GM11168 (cell line): Measurements from ENCODE around the gene IL7R.

ENCODE experiments used
- in situ Hi-C: fragments of 300-500 bp; cut with MboI; formaldehyde crosslinking; loops from one replicate; pipeline ENCODE4 v1.12.0; 2022; ENCODE audit warnings: low sequenced_read_pairs; ENCODE audit not compliant: unreplicated experiment

The IL7R gene, protein sequence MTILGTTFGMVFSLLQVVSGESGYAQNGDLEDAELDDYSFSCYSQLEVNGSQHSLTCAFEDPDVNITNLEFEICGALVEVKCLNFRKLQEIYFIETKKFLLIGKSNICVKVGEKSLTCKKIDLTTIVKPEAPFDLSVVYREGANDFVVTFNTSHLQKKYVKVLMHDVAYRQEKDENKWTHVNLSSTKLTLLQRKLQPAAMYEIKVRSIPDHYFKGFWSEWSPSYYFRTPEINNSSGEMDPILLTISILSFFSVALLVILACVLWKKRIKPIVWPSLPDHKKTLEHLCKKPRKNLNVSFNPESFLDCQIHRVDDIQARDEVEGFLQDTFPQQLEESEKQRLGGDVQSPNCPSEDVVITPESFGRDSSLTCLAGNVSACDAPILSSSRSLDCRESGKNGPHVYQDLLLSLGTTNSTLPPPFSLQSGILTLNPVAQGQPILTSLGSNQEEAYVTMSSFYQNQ

DNA sequence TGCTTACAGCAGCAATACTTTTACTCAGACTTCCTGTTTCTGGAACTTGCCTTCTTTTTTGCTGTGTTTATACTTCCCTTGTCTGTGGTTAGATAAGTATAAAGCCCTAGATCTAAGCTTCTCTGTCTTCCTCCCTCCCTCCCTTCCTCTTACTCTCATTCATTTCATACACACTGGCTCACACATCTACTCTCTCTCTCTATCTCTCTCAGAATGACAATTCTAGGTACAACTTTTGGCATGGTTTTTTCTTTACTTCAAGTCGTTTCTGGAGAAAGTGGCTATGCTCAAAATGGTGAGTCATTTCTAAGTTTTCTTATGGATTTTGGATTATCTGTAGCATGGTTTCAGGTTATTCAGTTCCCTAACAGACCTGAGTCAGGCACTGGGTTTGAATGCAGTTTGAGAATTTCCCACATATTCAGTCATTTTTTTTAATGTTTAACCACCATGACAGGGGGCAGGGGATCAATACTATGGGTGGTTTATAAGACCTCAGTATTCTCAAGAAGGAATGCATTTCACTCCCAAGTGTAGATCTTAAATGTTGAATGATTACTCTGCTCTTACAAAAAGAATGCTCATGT is at the start of gene IL7R:
IL7R (plus strand) TSS at position 127 of the 587 bp plus-strand sequence; CDS start at position 214, 87 bp downstream.
- in situ Hi-C loops: no loop called here

DNA sequence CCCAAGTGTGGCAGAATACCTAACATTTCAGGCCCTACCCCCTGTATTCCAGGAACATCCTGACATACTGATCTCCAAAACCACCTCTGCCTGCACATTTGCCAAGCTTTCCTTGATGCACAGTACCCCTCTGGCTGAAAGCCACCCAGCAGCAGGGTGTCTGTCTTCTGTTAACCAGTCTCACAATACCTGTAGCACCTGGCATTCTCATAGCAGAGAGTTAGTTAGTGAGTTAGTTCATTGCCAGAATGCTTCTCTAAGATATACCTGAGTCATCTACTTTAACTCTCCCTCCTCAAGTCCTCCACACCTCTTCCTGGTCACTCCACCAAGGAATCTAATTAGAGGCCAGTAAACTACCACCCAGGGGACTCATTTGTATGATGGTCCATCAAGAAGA is 46.1 kb upstream of the IL7R start:
- in situ Hi-C loops: no loop called here

DNA sequence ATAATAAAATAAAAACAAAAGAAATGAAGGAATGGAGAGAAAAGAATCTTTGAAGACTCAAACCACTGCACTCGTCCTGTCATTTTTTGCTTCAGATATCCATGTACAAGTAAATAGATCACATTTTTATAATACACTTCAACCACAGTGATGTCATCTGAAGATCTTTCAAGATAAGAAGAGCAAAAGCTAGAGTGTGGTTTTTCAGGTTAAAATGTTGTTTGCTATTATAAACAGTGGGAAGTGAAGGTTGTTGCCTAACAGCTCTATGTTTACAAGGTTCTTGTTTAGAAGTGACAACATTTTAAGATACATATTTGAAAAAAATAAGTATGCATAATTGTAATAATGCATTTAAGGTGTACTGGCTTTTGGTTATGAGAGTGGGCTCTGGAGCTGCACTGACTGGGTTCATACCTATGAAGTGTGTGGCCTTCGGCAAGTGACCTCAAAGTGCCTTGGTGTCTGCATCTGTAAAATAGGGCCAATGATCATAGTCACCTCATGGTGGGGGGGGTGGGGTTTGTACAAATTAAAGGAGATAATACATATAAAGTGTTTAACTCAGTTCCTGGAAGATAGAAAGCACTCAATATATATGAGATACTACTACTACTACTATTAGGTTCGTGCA is 45.5 kb upstream of the IL7R start:
- in situ Hi-C loops: no loop called here

DNA sequence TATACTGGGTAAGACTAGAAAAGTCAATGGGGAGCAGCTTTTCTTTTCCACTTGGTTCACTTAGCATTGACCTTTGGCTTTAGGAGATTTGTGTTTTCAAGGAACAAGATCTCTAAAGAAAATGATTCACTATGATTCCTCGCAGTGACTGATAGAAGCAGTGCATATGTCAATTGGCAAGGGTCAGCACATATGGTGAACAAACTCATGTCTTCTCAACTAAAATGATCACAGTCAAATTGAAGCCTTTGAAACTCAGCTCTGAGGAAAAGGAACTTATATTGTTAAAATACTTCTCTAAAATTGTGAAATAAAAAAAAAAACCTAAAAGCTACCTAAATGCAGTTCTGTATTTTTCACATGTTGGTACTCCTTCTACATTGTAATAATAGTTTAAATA is 43.2 kb upstream of the IL7R start:
- in situ Hi-C loops: no loop called here

DNA sequence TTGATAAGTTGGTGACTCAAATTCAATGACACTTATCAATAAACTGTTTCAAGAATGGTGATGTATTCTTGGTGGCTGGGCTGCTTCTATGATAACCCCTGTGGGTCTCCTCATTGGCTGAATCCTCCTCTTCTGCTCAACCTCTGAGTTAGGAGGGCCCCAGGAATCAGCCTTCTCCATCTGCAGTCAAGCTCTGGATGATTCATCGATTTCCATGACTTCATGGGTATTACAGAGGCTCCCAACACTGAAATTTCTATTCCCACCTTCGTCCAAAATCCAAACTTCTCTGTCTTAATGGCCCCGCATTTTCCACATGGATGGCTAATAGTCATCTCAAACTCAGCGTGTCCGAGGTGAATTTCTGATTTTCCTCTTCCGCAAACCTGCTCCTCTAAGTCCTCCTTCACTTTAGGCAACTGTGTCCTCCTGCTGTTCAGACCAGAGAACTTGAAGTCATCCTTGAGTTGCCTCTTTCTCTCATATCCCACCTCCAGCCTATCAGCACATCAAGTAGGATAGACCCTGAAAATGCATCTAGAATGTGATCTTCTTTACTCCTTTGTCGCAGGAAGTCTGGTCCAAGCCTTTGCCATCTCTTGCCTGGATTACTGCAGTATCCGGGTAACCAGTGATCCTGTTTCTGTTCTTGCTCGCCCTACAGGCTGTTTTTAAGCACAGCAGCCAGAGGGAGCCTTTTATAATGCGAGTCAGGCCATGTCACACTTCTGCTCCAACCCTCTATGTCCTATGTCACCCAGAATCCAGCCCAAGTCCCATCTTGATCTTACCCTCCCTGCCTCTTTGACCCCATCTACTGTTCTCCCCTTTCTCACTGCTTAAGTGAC is 41.4 kb upstream of the IL7R start:
- in situ Hi-C loops: no loop called here

DNA sequence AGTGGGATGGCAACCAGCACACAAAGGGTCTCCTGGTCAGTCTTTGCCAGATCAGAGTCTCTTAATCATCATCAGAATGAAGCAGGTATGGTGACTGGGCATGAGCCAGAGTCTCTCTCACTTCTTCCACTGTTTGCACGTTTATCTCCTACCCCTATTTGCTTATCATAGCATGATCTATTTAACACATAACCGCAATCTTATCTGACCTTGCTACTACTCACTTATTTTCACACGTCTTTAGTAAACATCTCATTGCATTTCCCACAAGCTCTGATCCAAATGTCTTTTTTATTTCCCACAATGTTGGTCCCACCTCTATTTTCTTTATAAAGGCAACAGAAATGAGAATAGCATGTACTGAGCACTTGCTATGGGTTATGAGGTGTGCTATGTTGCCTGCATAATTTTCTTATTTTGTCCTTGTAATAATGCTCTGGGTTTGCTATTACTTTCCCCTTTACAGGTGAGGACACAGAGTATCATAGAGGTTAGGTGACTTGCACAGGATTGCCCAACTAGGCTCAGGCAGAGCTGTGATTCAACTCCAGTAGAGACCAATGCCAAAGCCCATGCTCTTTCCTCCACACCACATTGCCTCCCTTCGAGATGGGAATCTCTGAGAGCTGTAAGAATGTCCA is 39.7 kb upstream of the IL7R start:
- in situ Hi-C loops: no loop called here

DNA sequence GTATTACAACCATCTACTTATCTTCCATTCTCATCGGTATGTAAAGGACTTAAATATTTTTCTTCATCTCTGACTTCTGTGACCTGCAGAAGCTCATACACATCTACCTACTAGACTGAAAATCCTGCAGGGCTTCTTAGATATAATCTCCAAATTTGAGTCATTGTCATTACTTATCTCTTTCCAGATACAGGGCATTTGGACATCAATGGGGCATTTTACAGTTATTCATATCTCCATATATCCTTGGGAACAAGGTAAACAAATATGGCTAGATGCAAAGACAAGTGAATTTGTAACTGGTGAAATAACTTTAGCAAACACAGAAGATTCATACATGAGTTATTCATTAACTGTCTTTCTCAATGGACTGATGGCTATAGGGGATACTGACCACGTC is 37.7 kb upstream of the IL7R start:
- in situ Hi-C loops: no loop called here

DNA sequence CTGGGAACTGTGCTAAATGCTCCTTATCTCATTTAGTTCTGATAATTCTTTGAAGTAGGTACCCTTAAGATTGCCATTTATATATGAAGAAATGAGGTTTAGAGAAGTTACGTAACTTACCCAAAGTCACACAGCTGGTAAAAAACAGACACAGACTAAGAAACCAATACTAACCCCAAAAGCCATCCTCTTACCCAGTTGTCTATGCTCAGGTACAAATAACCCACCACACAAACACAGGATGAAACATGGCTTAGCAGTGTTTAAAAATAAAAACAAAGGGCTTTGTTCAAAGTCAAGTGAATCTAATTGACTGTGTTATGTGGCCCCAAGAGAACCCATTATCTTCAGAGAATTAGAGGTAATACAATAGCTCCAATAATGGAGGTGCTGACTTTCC is 37.0 kb upstream of the IL7R start:
- in situ Hi-C loops: no loop called here

DNA sequence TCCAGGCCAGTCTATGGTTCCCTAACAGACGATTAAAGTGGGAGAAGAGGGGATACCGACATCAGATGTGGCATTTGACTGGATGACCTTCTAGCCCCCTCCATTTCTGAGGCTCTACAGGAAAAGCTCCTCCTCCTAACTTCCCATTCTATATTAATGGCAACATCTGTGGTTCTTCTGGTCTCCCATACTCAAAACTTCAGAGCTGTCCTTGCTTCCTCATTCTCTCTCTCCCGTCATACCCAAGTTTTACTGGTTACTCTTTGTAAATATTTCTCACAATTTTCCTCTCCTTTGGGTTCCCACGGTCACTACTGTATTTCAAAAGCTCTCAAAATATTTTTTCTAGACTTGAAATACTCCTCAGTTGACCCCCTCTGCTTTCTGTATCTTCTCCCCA is 36.0 kb upstream of the IL7R start:
- in situ Hi-C loops: no loop called here

DNA sequence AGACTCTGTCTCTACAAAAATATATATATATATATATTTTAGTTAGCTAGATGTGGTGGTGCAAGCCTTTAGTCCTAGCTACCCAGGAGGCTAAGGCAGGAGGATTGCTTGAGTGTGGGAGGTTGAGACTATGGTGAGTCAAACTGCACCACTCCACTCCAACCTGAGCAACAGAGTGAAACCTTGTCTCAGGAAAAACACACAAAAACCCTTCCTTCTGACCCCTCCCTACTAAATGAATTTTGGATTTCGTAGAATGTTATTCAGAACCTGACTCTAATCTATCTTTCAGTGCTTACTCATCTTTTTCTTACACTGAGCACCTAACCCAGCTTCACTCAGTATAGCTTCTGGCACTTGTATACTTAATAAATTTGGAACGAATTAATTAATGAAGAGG is 35.2 kb upstream of the IL7R start:
- in situ Hi-C loops: no loop called here

DNA sequence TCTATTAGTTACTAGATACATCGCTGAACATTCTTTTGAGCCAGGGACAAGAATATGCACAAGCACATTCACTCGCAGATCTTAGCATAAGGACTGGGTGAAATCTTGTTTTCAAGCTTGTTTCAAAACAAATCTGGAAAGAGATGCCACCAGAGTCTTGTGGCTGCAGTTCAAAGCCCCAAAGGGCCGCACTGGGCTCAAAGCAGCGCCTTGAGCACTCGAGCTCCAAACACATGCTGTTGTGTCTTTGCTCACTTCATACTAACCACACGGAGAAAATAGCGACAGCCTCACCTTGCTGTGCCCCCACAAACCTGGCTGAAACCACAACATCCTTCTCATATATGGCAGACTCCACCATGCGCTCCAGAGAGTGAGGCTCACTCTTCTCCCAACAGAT is 34.2 kb upstream of the IL7R start:
- in situ Hi-C loops: no loop called here

DNA sequence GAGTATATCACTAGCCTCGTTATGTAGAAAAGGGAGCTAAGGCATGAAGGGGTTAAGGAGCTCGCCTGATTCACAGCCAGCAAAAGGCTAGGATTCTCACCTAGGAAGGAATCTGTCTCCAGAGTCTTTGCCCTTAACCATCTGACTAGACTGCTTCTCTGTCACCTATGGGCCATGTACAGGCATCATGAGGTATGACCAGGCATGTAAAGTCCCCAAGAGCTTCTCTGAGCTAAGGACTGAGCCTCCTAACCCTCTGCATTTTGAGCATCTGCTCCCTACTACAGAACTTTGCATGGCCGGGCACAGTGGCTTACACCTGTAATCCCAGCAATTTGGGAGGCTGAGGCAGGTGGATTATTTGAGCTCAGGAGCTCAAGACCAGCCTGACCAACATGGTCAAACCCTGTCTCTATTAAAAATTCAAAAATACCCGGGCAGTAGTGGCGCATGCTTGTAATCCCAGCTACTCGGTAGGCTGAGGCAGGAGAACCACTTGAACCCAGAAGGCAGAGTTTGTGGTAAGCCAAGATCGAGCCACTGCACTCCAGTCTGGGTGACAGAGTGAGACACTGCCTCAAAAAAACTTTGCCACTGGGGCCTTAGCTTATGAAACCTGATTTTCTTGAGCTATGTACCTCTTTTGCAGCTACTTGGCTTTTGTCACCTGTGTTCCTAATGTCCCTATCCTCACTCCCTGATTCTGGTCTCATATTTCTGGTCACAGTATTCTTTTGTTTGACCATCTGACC is 33.2 kb upstream of the IL7R start:
- in situ Hi-C loops: no loop called here

DNA sequence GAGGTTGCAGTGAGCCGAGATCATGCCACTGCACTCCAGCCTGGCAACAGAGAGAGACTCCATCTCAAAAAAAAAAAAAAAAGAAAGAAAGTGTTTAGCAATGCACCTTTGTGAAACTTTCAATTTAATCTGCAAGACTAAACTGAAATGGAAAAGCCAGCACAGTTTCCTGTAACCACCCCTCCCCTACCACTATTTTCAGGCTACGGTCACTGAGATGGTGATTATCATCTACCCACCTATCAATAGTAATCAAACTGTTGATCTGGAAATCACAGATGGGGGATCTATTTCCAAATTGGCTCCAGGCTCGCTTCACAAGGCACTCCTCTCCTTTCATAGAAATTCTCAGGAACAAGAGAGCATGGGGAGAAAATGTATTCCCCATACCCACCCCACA is 30.6 kb upstream of the IL7R start:
- in situ Hi-C loops: no loop called here

DNA sequence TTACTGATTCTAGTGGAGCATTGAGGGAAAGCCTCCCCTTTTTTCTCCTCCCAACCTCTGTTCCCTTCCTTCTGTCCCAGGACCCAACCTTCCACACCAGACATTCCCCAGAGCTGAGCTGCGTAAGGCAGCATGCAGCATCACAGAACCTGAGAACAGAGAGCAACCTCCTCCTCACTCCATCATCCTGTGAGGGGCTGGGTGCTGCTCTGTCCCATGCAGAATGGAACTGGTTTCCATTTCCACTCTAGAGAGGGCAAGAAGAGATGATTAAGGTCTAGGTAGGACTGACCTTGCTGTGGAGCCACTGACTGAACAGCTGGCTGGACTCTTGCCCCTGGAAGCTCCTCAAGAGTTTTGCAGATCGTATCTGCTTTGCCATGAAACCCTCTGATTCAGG is 30.1 kb upstream of the IL7R start:
- in situ Hi-C loops: no loop called here

DNA sequence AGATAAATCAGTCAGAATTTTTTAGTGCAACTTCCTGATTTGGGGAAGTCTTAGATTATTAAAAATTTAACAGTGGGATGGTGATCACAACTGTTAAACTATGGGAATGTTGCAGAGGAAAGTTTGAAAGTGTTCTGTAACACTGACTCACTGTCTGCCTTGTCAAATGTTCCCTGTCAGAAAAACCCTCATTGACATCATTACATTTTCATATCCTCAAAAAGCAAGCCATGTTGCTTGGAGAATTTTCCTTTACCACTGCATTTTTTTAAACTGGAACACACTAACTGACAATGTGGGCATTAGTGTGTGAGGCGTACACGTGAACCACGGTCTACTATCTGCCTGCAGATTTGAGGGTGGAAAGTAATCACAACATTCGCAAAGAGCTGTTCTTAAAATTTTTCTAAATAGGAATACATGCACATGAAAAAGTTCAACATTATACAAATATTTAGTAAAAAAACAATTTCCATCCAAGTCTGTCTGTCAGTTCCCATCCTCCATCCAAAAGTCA is 28.6 kb upstream of the IL7R start:
- in situ Hi-C loops: no loop called here

DNA sequence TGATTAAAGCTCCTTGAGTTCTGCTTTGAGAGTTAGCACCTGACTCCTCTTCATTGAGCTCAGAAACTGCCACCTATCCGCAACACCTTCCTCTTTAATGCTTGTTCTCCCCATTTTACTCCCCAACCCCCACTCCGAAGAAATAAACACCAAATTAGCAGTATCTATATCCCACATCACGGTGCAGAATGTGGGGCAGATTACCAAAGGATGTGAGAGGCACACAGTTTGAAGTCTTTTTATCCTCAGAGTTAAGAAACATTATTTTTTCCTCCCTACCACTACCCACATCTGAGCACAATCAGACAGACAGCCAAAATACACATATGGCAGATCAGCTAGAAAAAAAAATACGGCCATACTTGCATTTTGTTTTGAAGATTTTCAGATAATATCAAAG is 26.1 kb upstream of the IL7R start:
- in situ Hi-C loops: no loop called here

DNA sequence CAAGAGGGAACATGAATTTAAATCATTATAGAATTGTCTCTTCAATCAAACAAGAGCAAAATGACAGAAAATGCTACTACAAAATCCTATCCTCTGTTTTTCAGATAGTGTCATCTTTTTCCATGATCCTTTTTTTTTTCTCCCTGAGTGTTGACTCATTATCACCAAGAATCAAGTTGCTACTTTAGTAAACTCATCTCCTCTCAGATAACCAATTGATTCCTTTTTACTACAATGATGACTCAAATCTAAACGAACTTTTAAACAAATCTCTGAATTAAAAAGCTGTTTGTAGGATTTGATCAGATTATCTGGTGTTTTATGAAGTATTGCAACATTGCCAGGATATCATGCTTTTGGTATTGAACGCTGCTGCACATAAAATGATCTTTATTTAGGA is 23.9 kb upstream of the IL7R start:
- in situ Hi-C loops: no loop called here

DNA sequence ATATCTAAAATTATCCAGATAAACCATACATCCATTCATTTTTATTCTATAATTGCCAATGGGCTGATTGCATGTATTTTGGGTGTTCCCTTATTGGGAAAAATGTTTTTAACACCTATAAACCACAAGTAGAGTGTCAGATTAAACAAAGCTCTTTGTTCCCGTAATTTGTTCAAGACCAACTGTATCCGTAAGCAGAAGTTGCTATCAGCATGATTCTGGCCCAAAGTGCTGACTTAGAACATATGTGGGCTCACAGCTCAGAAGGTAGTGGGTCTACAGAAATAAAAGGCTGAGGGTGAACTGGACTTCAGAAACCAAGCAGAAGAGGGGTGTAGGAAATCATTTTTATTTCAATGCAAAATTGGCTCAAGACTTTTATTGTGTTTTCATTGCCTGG is 23.5 kb upstream of the IL7R start:
- in situ Hi-C loops: no loop called here
